Brain microvascular endothelial cell (primary cell): Measurements from ENCODE around the gene TMPRSS6.

ENCODE experiments used
- DNase-seq: peaks from one replicate; pipeline ENCODE4 v3.0.0-alpha.2; 2020
- H3K27ac ChIP-seq: fragments of 250-450 bp; sonication (Bioruptor Pico); 2 replicates; pipeline ENCODE4 v1.5.1; 2020; ENCODE audit warnings: mild to moderate bottlenecking, moderate library complexity
- H3K27me3 ChIP-seq: fragments of 250-450 bp; sonication (Bioruptor Pico); replicated peaks from 2 replicates; pipeline ENCODE4 v1.5.1; 2020; ENCODE audit warnings: mild to moderate bottlenecking
- H3K36me3 ChIP-seq: fragments of 250-450 bp; sonication (Bioruptor Pico); replicated peaks from 2 replicates; pipeline ENCODE4 v1.5.1; 2020; ENCODE audit warnings: mild to moderate bottlenecking
- H3K4me3 ChIP-seq: 2 replicates; pipeline ENCODE4 v1.5.1; 2011; ENCODE audit warnings: low read depth, mild to moderate bottlenecking, control low read depth, low read length, moderate library complexity
- CTCF ChIP-seq: IDR thresholded peaks from 2 replicates; pipeline ENCODE4 v1.5.1; 2011; ENCODE audit warnings: low read depth, mild to moderate bottlenecking, moderate library complexity, low read length, control low read depth, inconsistent platforms; ENCODE audit errors: missing control alignments
- in situ Hi-C: cut with HindIII; loops from 2 replicates; pipeline ENCODE4 v1.10.0; 2017; ENCODE audit warnings: low sequenced_read_pairs, low pct_ligation_motif_present

The TMPRSS6 gene

GRCh38 chr22:37057226-37057625, 52.3 kb downstream of the TMPRSS6 start:
- H3K36me3 ChIP-seq = peaks cover 13% of the 10 kb centered on the region
- no peak overlapping the region for H3K4me3 ChIP-seq
- in situ Hi-C loops = no loop called here
- H3K27ac ChIP-seq = no peak overlapping the region
- no peak for TF ChIP-seq CTCF
- no peak for DNase-seq
- H3K27me3 ChIP-seq = no peaks in the 10 kb centered on the region

GRCh38 chr22:37056246-37056645, 53.3 kb downstream of the TMPRSS6 start:
- H3K27ac ChIP-seq = no peak overlapping the region
- no peaks in the 10 kb centered on the region for H3K27me3 ChIP-seq
- H3K36me3 ChIP-seq = peaks cover 13% of the 10 kb centered on the region
- in situ Hi-C loops = no loop called here
- no peak overlapping the region for H3K4me3 ChIP-seq
- DNase-seq = no peak
- no peak for TF ChIP-seq CTCF

- H3K4me3 ChIP-seq = no peak overlapping the region
- no peak overlapping the region for H3K27ac ChIP-seq
- no peak for DNase-seq
- H3K36me3 ChIP-seq = peaks cover 12% of the 10 kb centered on the region
- no peaks in the 10 kb centered on the region for H3K27me3 ChIP-seq
- no peak for TF ChIP-seq CTCF
- in situ Hi-C loops = no loop called here
Measured at GRCh38 chr22:37054600-37055365, 54.7 kb downstream of the TMPRSS6 start.

GRCh38 chr22:37054056-37054395, 55.5 kb downstream of the TMPRSS6 start:
- in situ Hi-C loops = no loop called here
- H3K36me3 ChIP-seq = peaks cover 11% of the 10 kb centered on the region
- H3K4me3 ChIP-seq = no peak overlapping the region
- DNase-seq = no peak
- no peak for TF ChIP-seq CTCF
- H3K27me3 ChIP-seq = no peaks in the 10 kb centered on the region
- no peak overlapping the region for H3K27ac ChIP-seq

- Histone ChIP-seq H3K27ac (no peak overlapping the region), H3K27me3 (no peaks in the 10 kb centered on the region), H3K4me3 (no peak overlapping the region), H3K36me3 (peaks cover 11% of the 10 kb centered on the region)
- no peak for DNase-seq
- in situ Hi-C loops = no loop called here
- no peak for TF ChIP-seq CTCF
Measured at GRCh38 chr22:37053310-37054055, 56.0 kb downstream of the TMPRSS6 start.
